Right lung (tissue), 5 donors: Measurements from ENCODE around the gene FOXA2. TPM values are rescaled to one million over a fixed set of nuclear protein-coding genes. Genes with fewer than 3 reads are reported as not detected.

ENCODE experiments used
- DNase-seq, 2 donors: peaks; one replicate each; pipeline ENCODE4 v3.0.0-alpha.2; 2013
- polyA plus RNA-seq, 5 donors: library from polyadenylated mRNA; unstranded; fragments of 120-200 nt; gene quantifications; one replicate each; pipeline versions ENCODE4 v1.2.1 to v1.2.3, GENCODE V29; 2013; ENCODE audit warnings: inconsistent platforms in 1 of 5, low replicate concordance in 1 of 5; ENCODE audit not compliant: insufficient read length in 5 of 5, insufficient read depth in 1 of 5

Gene FOXA2
- polyA plus RNA-seq, 5 donors: 23.6 to 44.2 (median 33.5) TPM

GRCh38 chr20:22585786-22586493 lies 1.6 kb upstream of the FOXA2 start:
- DNase-seq: no peak

GRCh38 chr20:22584922-22585785 lies 782 bp upstream of the FOXA2 start:
- DNase-seq: peak in 1 of 2 donors; percentile 34

GRCh38 chr20:22583773-22584521 lies 425 bp downstream of the FOXA2 start:
- DNase-seq: peak; percentile 77 to 79

GRCh38 chr20:22582964-22583772 lies 1.2 kb downstream of the FOXA2 start:
- no peak for DNase-seq

- DNase-seq: no peak
Observed at GRCh38 chr20:22582386-22582963, 1.9 kb downstream of the FOXA2 start.

GRCh38 chr20:22581437-22582385 lies 2.7 kb downstream of the FOXA2 start:
- DNase-seq: no peak

GRCh38 chr20:22579711-22580697 lies 4.4 kb downstream of the FOXA2 start:
- DNase-seq: no peak

GRCh38 chr20:22579119-22579427 lies 5.3 kb downstream of the FOXA2 start:
- DNase-seq: no peak

- DNase-seq: peak in 1 of 2 donors; percentile 42
Observed at GRCh38 chr20:22578221-22579118, 5.9 kb downstream of the FOXA2 start.

- DNase-seq: no peak
Observed at GRCh38 chr20:22577515-22578220, 6.7 kb downstream of the FOXA2 start.

GRCh38 chr20:22576733-22577514 lies 7.4 kb downstream of the FOXA2 start:
- DNase-seq: no peak

- DNase-seq: no peak
Observed at GRCh38 chr20:22576273-22576672, 8.1 kb downstream of the FOXA2 start.

GRCh38 chr20:22575737-22576136 lies 8.6 kb downstream of the FOXA2 start:
- DNase-seq: no peak

- no peak for DNase-seq
Observed at GRCh38 chr20:22575087-22575721, 9.2 kb downstream of the FOXA2 start.

GRCh38 chr20:22574545-22575086 lies 9.8 kb downstream of the FOXA2 start:
- no peak for DNase-seq
